ENCODE data around the gene NOTCH2.
A peak's percentile ranks its signal among the peaks of the same experiment; 100 is the strongest.

The NOTCH2 gene

GRCh38 chr1:119878171-119878570 is 191.3 kb downstream of the NOTCH2 start:
- DNase-seq (ENCODE audit: insufficient read length, low spot score) (no peak), FAIRE-seq (no peak)
- TF ChIP-seq POLR2A (IDR thresholded peaks at IDR 0.05; ENCODE audit: low read depth, low read length): no peak

DNA sequence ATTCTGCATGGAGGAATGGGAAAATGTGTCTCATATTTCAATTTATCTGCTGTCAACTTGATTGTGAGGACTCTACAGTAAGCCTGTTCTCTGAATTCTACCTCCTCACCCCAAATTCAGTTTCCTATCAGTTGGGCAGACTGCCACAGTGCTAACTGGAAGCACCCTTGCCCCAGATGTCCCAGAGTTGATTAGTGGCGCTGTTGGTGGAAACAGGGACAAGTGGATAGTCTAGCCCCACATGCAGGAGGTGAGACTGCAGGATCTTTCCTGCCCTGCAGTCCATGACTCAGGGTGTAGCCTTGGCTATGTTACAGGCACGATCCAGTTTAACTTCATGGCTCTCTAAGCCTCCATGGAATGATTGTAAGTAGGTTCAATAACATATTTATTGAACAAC is 195.3 kb downstream of the NOTCH2 start:
- no peak for DNase-seq (ENCODE audit: insufficient read length, low spot score)
- TF ChIP-seq POLR2A (IDR thresholded peaks at IDR 0.05; ENCODE audit: low read depth, low read length): no peak
- FAIRE-seq: peak; percentile 83

DNA sequence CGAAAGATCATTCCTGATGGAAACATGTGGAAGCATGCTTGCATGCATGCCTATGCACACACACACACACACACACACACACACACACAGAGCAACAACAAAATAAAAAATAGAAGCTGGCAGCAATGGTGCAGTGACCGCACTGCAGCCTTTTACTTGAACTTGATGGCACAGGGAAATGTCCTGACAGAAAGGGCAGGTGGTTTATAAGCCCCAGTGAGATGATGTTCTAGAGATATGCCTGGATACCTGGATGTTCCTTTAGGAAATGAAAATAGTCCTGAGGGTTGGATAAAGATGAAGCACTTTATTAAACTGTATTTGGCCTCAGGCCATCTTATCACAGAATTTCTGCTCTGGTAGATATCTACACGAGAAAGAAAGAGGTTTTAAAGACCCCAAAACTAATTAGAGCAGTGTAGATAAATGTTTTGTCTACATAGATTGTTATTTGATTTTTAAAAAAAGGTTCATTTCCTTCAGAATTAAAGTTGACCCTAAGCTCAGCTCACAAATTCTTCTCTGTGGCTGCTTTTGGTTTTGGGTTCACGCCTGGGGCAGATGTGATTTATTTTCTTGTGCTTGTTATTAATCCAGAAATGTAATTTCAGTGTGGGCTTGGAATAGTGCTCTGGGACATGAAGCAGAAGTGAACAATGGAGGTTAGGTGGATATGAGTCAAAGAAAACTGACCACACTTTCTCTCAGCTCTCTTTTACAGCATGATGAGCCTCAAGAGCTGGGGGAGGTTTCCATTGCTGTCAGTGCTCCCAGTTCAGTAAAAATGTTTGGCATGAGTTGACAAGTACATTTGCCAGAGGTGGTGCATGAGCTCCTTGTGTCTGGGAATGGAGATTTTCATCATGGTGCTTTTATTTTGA is 196.1 kb downstream of the NOTCH2 start:
- no peak for DNase-seq (ENCODE audit: insufficient read length, low spot score)
- FAIRE-seq: peak; percentile 85

GRCh38 chr1:119871881-119872280 is 197.6 kb downstream of the NOTCH2 start:
- DNase-seq (ENCODE audit: insufficient read length, low spot score) (no peak), FAIRE-seq (no peak)
- TF ChIP-seq POLR2A (IDR thresholded peaks at IDR 0.05; ENCODE audit: low read depth, low read length): no peak

More for the DNA sequence above, 196.1 kb downstream of the NOTCH2 start:
- no peak for TF ChIP-seq POLR2A (IDR thresholded peaks at IDR 0.05; ENCODE audit: low read depth, low read length)

DNA sequence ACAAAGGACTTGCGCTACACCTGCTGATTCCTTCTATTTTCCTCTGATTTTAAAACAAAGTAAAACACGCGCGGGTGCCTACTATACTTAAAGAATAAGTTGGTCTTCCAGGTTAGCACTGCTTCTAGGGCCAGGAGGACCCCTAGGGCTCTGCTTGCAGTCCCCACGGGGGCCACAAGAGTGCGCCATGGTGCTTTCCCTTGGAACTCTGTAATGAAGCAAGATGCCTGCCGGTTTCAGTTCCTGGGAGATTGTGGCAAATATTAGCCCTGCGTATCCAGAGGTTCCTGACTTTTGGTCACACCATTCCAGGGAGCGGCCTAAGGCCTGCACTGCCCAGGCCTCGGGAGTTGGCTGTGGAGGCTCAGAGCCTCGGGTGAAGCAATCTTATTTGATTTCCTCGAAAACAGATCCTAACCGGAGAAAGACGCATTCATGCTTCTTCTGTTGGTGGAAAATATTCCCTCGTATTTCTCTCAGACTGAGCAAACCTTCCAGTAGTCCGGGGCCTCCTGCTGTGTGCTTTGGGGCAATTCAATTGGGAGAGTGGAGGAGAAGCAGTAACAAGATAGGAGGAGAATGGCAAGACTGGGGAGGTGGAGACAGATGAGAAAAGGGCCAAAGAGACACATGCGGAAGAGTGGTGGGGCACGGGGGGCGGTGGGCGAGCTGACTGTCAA is 198.4 kb downstream of the NOTCH2 start:
- DNase-seq (ENCODE audit: insufficient read length, low spot score) (peak; percentile 51), FAIRE-seq (peak; percentile 69)
- TF ChIP-seq POLR2A (IDR thresholded peaks at IDR 0.05; ENCODE audit: low read depth, low read length): no peak

DNA sequence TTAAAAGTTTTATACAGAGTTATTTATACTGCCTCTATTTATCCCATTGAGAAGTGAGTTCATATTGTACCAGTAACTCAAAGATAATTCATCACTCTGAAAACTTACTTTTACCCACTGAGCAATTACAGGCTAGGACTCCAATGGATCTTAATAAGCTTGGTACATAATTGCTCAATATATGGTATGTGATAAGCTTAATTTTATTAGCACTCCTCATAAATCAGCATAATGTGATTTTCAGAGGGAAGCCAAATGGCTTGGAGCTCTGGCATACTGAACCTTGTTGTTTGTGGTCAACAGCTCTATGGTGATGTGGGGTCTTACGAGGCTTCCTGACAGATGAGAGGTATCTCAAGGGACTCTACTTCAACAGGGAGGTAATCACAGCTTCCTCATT is 199.5 kb downstream of the NOTCH2 start:
- DNase-seq (ENCODE audit: insufficient read length, low spot score) (no peak), FAIRE-seq (no peak)

DNA sequence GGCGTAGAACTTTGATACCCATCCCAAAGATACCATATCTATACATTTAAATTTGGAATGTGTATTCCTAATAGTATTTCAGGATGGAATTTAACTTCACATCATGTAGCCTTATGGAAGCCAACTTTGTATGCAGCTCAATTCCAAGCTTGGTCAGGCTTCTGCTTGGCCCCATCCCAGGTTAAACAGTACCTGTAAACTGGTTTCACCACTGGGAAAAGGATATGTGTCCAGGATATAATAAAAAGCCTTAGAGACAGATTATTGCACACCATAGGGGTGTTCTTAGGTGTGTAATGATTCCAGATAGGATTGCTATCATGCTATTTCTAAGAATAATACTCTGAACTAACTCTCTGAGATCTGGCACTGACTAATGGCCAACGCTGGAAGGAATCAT is 201.3 kb downstream of the NOTCH2 start:
- DNase-seq (ENCODE audit: insufficient read length, low spot score) (no peak), FAIRE-seq (no peak)
- TF ChIP-seq POLR2A (IDR thresholded peaks at IDR 0.05; ENCODE audit: low read depth, low read length): no peak

More for the DNA sequence above, 199.5 kb downstream of the NOTCH2 start:
- TF ChIP-seq POLR2A (IDR thresholded peaks at IDR 0.05; ENCODE audit: low read depth, low read length): no peak

- DNase-seq (ENCODE audit: insufficient read length, low spot score): no peak
- FAIRE-seq: no peak
- TF ChIP-seq POLR2A (IDR thresholded peaks at IDR 0.05; ENCODE audit: low read depth, low read length): no peak
Observed at GRCh38 chr1:119866451-119866850, 203.0 kb downstream of the NOTCH2 start.

GRCh38 chr1:119865627-119866026 is 203.8 kb downstream of the NOTCH2 start:
- FAIRE-seq (no peak), DNase-seq (ENCODE audit: insufficient read length, low spot score) (no peak)
- no peak for TF ChIP-seq POLR2A (IDR thresholded peaks at IDR 0.05; ENCODE audit: low read depth, low read length)

DNA sequence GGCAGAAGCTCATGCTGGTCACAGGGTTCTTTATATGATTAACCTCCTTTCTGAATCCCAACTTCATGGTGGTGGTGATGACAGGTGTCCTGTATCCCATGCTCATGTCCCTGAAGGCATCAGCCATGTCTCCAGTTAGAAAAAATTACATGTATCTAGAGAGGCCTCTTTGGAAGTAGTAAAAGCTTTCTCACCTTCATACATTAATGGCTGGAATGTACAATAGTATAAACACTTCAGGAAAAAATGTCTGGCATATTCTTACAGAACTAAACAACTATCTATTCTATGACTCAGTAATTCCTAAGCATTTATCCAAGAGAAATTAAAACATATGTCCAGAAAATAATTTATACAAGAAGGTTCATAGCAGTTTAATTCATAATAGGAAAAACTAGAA is 207.2 kb downstream of the NOTCH2 start:
- DNase-seq (ENCODE audit: insufficient read length, low spot score) (no peak), FAIRE-seq (no peak)
- TF ChIP-seq POLR2A (IDR thresholded peaks at IDR 0.05; ENCODE audit: low read depth, low read length): no peak
